ENCODE results near the gene ITGB4.

Gene ITGB4

DNA sequence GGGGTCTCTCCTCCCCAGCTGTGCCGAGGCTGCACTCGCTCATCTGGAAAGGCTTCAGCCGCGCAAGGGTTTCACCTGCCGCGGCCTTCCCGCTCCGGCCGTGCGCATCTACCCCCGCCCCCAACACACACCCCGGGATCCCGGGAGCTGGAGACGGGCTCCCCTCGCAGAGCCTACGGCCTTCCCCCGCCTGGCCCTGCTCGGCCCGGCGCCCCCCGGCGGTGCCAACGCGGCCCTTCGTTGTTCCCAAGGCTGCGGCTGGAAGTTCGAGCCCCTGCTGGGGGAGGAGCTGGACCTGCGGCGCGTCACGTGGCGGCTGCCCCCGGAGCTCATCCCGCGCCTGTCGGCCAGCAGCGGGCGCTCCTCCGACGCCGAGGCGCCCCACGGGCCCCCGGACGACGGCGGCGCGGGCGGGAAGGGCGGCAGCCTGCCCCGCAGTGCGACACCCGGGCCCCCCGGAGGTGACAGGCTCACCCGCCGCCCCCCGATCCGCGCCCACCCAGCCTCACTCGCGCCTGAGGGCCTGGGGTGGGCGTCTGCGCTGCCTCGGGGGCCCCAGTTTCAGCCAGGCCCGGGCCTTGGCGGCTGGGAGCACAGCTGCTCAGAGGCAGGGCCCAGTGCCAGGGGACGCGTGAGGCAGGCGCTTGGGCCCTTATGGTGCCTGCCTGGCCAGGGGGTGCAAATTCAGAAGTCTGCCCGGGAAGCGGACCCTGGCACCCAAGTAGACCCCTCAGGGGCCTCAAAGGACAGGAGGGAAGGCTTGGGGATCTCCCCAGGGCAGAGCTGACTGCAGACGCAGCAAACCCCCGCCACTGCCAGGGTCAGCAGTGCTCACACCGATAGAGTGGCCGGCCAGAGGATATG lies 32.5 kb downstream of the ITGB4 start:
- TF ChIP-seq SIN3A (IDR thresholded peaks at IDR 0.05; ENCODE audit: borderline replicate concordance, insufficient read depth, low read length) (no peak), TAF1 (IDR thresholded peaks at IDR 0.05; ENCODE audit: borderline replicate concordance, insufficient read depth, low read length) (no peak), FOXP2 (optimal IDR thresholded peaks at IDR 0.05; ENCODE audit: borderline replicate concordance, extremely low read depth, extremely low read length, insufficient read depth) (no peak), POLR2AphosphoS5 (IDR thresholded peaks at IDR 0.05; ENCODE audit: low read depth, low read length) (no peak)
- TF ChIP-seq, protein P1, sequence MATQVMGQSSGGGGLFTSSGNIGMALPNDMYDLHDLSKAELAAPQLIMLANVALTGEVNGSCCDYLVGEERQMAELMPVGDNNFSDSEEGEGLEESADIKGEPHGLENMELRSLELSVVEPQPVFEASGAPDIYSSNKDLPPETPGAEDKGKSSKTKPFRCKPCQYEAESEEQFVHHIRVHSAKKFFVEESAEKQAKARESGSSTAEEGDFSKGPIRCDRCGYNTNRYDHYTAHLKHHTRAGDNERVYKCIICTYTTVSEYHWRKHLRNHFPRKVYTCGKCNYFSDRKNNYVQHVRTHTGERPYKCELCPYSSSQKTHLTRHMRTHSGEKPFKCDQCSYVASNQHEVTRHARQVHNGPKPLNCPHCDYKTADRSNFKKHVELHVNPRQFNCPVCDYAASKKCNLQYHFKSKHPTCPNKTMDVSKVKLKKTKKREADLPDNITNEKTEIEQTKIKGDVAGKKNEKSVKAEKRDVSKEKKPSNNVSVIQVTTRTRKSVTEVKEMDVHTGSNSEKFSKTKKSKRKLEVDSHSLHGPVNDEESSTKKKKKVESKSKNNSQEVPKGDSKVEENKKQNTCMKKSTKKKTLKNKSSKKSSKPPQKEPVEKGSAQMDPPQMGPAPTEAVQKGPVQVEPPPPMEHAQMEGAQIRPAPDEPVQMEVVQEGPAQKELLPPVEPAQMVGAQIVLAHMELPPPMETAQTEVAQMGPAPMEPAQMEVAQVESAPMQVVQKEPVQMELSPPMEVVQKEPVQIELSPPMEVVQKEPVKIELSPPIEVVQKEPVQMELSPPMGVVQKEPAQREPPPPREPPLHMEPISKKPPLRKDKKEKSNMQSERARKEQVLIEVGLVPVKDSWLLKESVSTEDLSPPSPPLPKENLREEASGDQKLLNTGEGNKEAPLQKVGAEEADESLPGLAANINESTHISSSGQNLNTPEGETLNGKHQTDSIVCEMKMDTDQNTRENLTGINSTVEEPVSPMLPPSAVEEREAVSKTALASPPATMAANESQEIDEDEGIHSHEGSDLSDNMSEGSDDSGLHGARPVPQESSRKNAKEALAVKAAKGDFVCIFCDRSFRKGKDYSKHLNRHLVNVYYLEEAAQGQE (IDR thresholded peaks at IDR 0.05; ENCODE audit: insufficient read depth in 1 of 2, low read depth in 2 of 2, low read length in 2 of 2) = no peak

DNA sequence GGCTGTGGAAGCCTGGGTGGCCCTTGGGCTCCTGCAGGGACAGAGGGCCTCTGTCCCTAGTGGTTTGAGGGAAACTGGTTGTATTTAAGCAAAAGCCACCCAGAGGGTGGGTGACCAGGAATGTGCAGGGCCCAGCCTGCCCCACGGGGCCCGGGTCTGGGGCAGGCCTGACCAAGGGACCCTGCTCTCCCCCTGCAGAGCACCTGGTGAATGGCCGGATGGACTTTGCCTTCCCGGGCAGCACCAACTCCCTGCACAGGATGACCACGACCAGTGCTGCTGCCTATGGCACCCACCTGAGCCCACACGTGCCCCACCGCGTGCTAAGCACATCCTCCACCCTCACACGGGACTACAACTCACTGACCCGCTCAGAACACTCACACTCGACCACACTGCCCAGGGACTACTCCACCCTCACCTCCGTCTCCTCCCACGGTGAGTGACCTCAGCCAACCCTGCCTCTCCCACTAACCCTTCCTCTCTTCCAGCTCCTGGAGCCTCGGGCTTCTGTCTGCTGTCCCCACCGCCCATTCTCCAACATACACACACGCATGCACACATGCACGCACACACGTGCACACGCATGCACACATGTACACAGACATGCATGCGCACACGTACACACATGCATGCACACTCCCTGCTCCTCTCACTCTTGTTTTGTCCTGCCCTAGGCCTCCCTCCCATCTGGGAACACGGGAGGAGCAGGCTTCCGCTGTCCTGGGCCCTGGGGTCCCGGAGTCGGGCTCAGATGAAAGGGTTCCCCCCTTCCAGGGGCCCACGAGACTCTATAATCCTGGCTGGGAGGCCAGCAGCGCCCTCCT lies 33.3 kb downstream of the ITGB4 start:
- TF ChIP-seq POLR2AphosphoS5 (IDR thresholded peaks at IDR 0.05; ENCODE audit: low read depth, low read length) = no peak
- no peak for TF ChIP-seq TAF1 (IDR thresholded peaks at IDR 0.05; ENCODE audit: borderline replicate concordance, insufficient read depth, low read length)
- TF ChIP-seq SIN3A (IDR thresholded peaks at IDR 0.05; ENCODE audit: borderline replicate concordance, insufficient read depth, low read length) = no peak
- TF ChIP-seq FOXP2 (optimal IDR thresholded peaks at IDR 0.05; ENCODE audit: borderline replicate concordance, extremely low read depth, extremely low read length, insufficient read depth) = no peak

DNA sequence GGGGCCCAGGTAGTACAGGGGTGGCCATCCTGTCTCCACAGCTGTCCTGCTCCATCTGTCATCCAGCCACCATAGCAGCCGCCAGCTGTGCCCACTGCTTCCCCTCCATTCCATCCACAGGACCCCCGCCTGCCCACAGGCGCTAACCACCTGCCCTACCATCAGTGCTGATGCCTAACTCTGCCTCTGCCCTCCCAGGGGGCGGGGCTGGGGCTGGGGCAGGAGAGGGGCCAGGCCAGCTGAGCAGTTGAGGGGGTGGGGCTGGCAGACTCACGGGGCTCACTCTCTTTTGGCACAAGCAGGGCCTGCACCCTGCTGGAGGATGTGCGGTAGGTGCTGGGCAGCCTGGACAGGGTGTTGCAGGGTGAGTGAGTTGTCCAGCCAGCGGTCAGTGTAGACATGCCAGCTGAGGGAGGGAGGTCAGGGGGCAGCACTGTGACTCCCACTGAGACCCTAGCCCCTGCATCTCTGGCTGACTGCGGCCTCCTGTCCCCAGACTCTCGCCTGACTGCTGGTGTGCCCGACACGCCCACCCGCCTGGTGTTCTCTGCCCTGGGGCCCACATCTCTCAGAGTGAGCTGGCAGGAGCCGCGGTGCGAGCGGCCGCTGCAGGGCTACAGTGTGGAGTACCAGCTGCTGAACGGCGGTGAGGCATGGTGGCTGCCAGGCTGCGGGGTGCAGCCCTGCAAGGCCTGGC lies 34.1 kb downstream of the ITGB4 start:
- TF ChIP-seq FOXP2 (optimal IDR thresholded peaks at IDR 0.05; ENCODE audit: borderline replicate concordance, extremely low read depth, extremely low read length, insufficient read depth) (no peak), SIN3A (IDR thresholded peaks at IDR 0.05; ENCODE audit: borderline replicate concordance, insufficient read depth, low read length) (no peak), TAF1 (IDR thresholded peaks at IDR 0.05; ENCODE audit: borderline replicate concordance, insufficient read depth, low read length) (no peak), POLR2AphosphoS5 (IDR thresholded peaks at IDR 0.05; ENCODE audit: low read depth, low read length) (no peak)
- TF ChIP-seq, protein P1 (IDR thresholded peaks at IDR 0.05; ENCODE audit: insufficient read depth in 1 of 2, low read depth in 2 of 2, low read length in 2 of 2) = no peak

DNA sequence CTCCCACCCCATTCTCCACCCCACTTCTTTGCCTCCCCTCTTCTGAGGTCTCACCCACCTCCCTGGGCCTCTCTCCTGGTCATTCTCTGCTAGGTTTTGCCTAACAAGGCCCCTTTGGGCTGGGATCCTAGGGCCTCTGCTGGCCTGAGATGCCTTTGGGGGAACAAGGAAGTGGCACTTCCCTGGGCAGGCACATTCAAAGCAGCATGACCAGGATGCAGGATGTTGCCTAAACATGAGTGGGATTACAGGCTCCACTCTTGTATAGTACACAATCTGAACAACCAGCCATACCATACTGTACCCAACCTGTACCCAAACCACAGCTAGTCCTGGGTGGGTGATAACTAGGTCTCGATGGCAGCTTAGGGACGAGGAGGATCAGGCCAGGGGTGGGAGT lies 34.7 kb downstream of the ITGB4 start:
- no peak for TF ChIP-seq SIN3A (IDR thresholded peaks at IDR 0.05; ENCODE audit: borderline replicate concordance, insufficient read depth, low read length)
- TF ChIP-seq, protein P1 (IDR thresholded peaks at IDR 0.05; ENCODE audit: insufficient read depth in 1 of 2, low read depth in 2 of 2, low read length in 2 of 2) = no peak
- no peak for TF ChIP-seq POLR2AphosphoS5 (IDR thresholded peaks at IDR 0.05; ENCODE audit: low read depth, low read length)
- TF ChIP-seq FOXP2 (optimal IDR thresholded peaks at IDR 0.05; ENCODE audit: borderline replicate concordance, extremely low read depth, extremely low read length, insufficient read depth) = no peak
- no peak for TF ChIP-seq TAF1 (IDR thresholded peaks at IDR 0.05; ENCODE audit: borderline replicate concordance, insufficient read depth, low read length)
